ENCODE results near the gene OTOS. TPM values are rescaled to one million over a fixed set of nuclear protein-coding genes. Genes with fewer than 3 reads are reported as not detected.

Gene OTOS
- total and polyA plus RNA-seq, 2 of the 4 experiments (the other 2 are of a cell fraction) = 0.34 TPM; not detected in 1

- Histone ChIP-seq H2BK20ac (ENCODE audit: low read depth, low read length) (no peak overlapping the region), H3K9ac (ENCODE audit: low read depth, low read length) (no peak overlapping the region), H2AFZ (replicated peaks; ENCODE audit: low read length, poor library complexity) (no peak overlapping the region), H3K36me3 (ENCODE audit: control insufficient read depth, insufficient read depth, low read length) (peaks cover 2% of the 10 kb centered on the region; the same call in 1 of the 2 replicates), H3K14ac (replicated peaks; ENCODE audit: low read depth, low read length) (no peak overlapping the region), H3K9me3 (ENCODE audit: control insufficient read depth, insufficient read depth, low read length) (no peaks in the 10 kb centered on the region), H3K27ac (ENCODE audit: insufficient read depth, low read length) (no peak overlapping the region), H3K4me1 (ENCODE audit: control insufficient read depth, insufficient read depth, low read length) (peaks cover 9% of the 10 kb centered on the region), H3K4me3 (ENCODE audit: insufficient read depth, low read depth, low read length) (no peak overlapping the region), H2AK5ac (ENCODE audit: low read depth, low read length) (no peak overlapping the region), H4K20me1 (ENCODE audit: insufficient read depth, low read length) (peaks cover 14% of the 10 kb centered on the region; the same call in 1 of the 2 replicates), H2BK120ac (ENCODE audit: low read depth, low read length) (no peak overlapping the region), H3K79me1 (ENCODE audit: low read depth in 1 of 2, low read length in 2 of 2) (peaks cover 0 to 26% of the 10 kb centered on the region in 2 experiments; a peak in 3 of 4 replicates), H3K4me2 (ENCODE audit: low read depth, low read length) (no peak overlapping the region), H4K91ac (ENCODE audit: insufficient read depth, low read depth, low read length) (no peak overlapping the region), H3K4ac (ENCODE audit: low read depth, low read length) (no peak overlapping the region), H2BK5ac (ENCODE audit: low read depth, low read length, poor library complexity, severe bottlenecking) (no peak overlapping the region), H3K23ac (ENCODE audit: low read depth, low read length) (no peak overlapping the region), H4K8ac (ENCODE audit: low read depth in 2 of 2, low read length in 2 of 2) (no peak overlapping the region), H2BK15ac (ENCODE audit: low read depth, low read length) (no peak overlapping the region), H2AK9ac (replicated peaks; ENCODE audit: low read depth, low read length, poor library complexity) (peak overlapping the region; percentile 3), H3K18ac (ENCODE audit: low read depth, low read length) (no peak overlapping the region), H3K27me3 (ENCODE audit: control insufficient read depth, insufficient read depth, low read length) (peaks cover 24% of the 10 kb centered on the region), H3K9me1 (ENCODE audit: insufficient read depth, low read length) (no peaks in the 10 kb centered on the region), H4K5ac (ENCODE audit: low read depth, low read length) (no peak overlapping the region), H3K56ac (ENCODE audit: extremely low read depth, insufficient read depth, low read length) (no peak overlapping the region)
- TF ChIP-seq ELK1 (IDR thresholded peaks at IDR 0.05; ENCODE audit: borderline replicate concordance, low read depth, low read length) (no peak), USF2 (IDR thresholded peaks at IDR 0.05; ENCODE audit: low read depth, low read length) (no peak), RAD21 (IDR thresholded peaks at IDR 0.05; ENCODE audit: low read length) (no peak), MAZ (IDR thresholded peaks at IDR 0.05; ENCODE audit: borderline replicate concordance, low read depth, low read length) (no peak), NFE2L2 (IDR thresholded peaks at IDR 0.05; ENCODE audit: low read depth, low read length) (no peak), CTCF (conservative IDR thresholded peaks at IDR 0.05; ENCODE audit: low read depth, low read length) (no peak), CHD1 (IDR thresholded peaks at IDR 0.05; ENCODE audit: low read depth, low read length) (no peak), CEBPB (IDR thresholded peaks at IDR 0.05; ENCODE audit: low read depth, low read length) (no peak), MXI1 (IDR thresholded peaks at IDR 0.05; ENCODE audit: borderline replicate concordance, low read depth, low read length) (no peak), POLR2A (IDR thresholded peaks at IDR 0.05; ENCODE audit: low read depth, low read length) (no peak), FOS (IDR thresholded peaks at IDR 0.05; ENCODE audit: low read depth, low read length) (no peak)
- dilution Hi-C loops (cut with HindIII; ENCODE audit: low sequenced_read_pairs, unreplicated experiment) = no loop called here
- WGBS, 2 experiments (ENCODE audit: extremely low coverage in 2 of 2, insufficient read length in 1 of 2) = no CpG with 5 or more reads among the region's 9 CpGs
- ChIA-PET CTCF (no interaction called here), POLR2A (ENCODE audit: unreplicated experiment) (no interaction called here)
- intact Hi-C loops (cut with micrococcal nuclease) = no loop called here
- in situ Hi-C loops (cut with MboI; ENCODE audit: low sequenced_read_pairs) = loop anchor here (25.0 kb wide), 1 partner anchor 1101 kb away; no protein-coding TSS in a partner anchor
- peak; percentile 14 for DNase-seq
- ATAC-seq (ENCODE audit: low read depth) = no peak
- no TSS peak for BruUV-seq (replicated peaks)
These were observed 2.0 kb downstream of the OTOS start for GRCh38 chr2:240138254-240138984.

Data from IMR-90 (cell line).